ENCODE data around the gene PDXDC1. TPM values are rescaled to one million over a fixed set of nuclear protein-coding genes. Genes with fewer than 3 reads are reported as not detected.
A peak's percentile ranks its signal among the peaks of the same experiment; 100 is the strongest.

The PDXDC1 gene
- total and polyA plus RNA-seq, 9 of the 15 experiments (the other 6 are each of a cell fraction or from before 2014, with no cell fraction given): 5.1 to 95.4 (median 45.8) TPM

DNA sequence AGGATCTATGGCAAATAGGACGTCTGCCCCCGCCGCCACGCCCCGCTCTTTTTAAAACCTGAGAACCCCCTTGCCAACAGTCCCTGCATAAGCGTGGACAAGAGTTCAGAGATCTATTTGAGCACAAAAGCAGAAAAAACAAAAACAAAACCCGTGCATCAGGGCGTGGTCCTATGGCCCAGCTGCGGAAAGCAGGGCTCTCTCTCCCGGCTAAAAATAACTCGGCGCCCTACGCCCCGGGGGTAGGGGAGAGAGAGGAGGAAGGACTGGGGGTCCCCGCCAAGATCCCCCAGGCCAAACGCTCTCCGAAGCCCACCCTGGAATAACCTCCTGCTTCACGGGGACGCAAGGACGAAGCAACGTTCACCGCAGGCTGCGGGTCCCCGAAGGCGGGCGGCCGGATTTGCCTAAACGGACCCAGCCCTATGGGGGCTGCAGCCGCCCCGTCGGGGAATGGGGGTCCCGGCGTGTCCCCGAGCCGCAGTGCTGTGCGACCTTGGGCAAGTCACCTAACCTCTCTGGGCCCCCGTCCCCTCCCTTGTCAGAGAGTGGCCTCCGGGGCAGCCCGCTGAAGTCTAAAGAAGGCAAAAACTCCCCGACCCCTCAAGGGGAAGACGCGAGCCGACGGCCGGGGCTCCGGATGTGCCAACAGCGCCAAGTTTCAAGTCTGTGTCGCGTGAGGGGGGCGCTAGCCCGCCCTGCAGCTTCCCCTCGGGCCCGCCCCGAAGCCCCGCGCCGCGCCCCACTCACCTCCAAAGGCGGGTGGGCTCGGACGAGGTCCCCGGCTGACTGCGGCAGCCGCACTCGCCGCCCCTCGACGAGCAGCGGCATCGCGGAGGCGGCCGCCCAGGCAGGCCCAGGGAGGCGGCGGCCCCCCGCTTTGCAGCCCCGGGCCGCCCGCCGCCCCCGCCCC lies 80.6 kb downstream of the PDXDC1 start (continued):
- TF ChIP-seq ATF1 (CRISPR knock-in tag; IDR thresholded peaks at IDR 0.05) (0 out of 2 replicates have a peak, but pooled peaks have one; percentile 22), ATF1 (tag; IDR thresholded peaks at IDR 0.05) (0 out of 2 replicates have a peak, but pooled peaks have one; percentile 2), RBM25 (IDR thresholded peaks at IDR 0.05; ENCODE audit: low read depth, low read length, severe bottlenecking) (peak; percentile 95), SETDB1 (IDR thresholded peaks at IDR 0.05; ENCODE audit: low read length) (no peak), HMGN3 (IDR thresholded peaks at IDR 0.05; ENCODE audit: borderline replicate concordance, extremely low read depth, insufficient read length, low read depth, low read length) (peak; percentile 27), ZNF778 (CRISPR knock-in tag; IDR thresholded peaks at IDR 0.05) (no peak), MCM5 (IDR thresholded peaks at IDR 0.05; ENCODE audit: low read depth) (no peak), ZSCAN29 (IDR thresholded peaks at IDR 0.05) (no peak), ZNF263 (CRISPR knock-in tag; IDR thresholded peaks at IDR 0.05; ENCODE audit: borderline replicate concordance) (peak; percentile 33; the same call in 1 of the 2 replicates), FOXK2 (conservative IDR thresholded peaks at IDR 0.05 in 1 of 2, IDR thresholded peaks at IDR 0.05 in 1 of 2; ENCODE audit: low read depth in 2 of 2) (no peak), PURB (CRISPR knock-in tag; IDR thresholded peaks at IDR 0.05; ENCODE audit: low read depth) (no peak), PTBP1 (IDR thresholded peaks at IDR 0.05; ENCODE audit: low read depth, low read length) (peak; percentile 71; the same call in 1 of the 2 replicates), ESRRA (IDR thresholded peaks at IDR 0.05; ENCODE audit: borderline replicate concordance, low read depth) (peak; percentile 38; the same call in 1 of the 2 replicates), SMARCE1 (IDR thresholded peaks at IDR 0.05) (peak; percentile 21; the same call in 1 of the 2 replicates)
- TF ChIP-seq, protein P1, sequence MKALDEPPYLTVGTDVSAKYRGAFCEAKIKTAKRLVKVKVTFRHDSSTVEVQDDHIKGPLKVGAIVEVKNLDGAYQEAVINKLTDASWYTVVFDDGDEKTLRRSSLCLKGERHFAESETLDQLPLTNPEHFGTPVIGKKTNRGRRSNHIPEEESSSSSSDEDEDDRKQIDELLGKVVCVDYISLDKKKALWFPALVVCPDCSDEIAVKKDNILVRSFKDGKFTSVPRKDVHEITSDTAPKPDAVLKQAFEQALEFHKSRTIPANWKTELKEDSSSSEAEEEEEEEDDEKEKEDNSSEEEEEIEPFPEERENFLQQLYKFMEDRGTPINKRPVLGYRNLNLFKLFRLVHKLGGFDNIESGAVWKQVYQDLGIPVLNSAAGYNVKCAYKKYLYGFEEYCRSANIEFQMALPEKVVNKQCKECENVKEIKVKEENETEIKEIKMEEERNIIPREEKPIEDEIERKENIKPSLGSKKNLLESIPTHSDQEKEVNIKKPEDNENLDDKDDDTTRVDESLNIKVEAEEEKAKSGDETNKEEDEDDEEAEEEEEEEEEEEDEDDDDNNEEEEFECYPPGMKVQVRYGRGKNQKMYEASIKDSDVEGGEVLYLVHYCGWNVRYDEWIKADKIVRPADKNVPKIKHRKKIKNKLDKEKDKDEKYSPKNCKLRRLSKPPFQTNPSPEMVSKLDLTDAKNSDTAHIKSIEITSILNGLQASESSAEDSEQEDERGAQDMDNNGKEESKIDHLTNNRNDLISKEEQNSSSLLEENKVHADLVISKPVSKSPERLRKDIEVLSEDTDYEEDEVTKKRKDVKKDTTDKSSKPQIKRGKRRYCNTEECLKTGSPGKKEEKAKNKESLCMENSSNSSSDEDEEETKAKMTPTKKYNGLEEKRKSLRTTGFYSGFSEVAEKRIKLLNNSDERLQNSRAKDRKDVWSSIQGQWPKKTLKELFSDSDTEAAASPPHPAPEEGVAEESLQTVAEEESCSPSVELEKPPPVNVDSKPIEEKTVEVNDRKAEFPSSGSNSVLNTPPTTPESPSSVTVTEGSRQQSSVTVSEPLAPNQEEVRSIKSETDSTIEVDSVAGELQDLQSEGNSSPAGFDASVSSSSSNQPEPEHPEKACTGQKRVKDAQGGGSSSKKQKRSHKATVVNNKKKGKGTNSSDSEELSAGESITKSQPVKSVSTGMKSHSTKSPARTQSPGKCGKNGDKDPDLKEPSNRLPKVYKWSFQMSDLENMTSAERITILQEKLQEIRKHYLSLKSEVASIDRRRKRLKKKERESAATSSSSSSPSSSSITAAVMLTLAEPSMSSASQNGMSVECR (CRISPR knock-in tag; IDR thresholded peaks at IDR 0.05): 0 out of 2 replicates have a peak, but pooled peaks have one; percentile 27
- TF ChIP-seq, protein P2, sequence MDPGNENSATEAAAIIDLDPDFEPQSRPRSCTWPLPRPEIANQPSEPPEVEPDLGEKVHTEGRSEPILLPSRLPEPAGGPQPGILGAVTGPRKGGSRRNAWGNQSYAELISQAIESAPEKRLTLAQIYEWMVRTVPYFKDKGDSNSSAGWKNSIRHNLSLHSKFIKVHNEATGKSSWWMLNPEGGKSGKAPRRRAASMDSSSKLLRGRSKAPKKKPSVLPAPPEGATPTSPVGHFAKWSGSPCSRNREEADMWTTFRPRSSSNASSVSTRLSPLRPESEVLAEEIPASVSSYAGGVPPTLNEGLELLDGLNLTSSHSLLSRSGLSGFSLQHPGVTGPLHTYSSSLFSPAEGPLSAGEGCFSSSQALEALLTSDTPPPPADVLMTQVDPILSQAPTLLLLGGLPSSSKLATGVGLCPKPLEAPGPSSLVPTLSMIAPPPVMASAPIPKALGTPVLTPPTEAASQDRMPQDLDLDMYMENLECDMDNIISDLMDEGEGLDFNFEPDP (CRISPR knock-in tag; IDR thresholded peaks at IDR 0.05): no peak
- TF ChIP-seq, protein P3, sequence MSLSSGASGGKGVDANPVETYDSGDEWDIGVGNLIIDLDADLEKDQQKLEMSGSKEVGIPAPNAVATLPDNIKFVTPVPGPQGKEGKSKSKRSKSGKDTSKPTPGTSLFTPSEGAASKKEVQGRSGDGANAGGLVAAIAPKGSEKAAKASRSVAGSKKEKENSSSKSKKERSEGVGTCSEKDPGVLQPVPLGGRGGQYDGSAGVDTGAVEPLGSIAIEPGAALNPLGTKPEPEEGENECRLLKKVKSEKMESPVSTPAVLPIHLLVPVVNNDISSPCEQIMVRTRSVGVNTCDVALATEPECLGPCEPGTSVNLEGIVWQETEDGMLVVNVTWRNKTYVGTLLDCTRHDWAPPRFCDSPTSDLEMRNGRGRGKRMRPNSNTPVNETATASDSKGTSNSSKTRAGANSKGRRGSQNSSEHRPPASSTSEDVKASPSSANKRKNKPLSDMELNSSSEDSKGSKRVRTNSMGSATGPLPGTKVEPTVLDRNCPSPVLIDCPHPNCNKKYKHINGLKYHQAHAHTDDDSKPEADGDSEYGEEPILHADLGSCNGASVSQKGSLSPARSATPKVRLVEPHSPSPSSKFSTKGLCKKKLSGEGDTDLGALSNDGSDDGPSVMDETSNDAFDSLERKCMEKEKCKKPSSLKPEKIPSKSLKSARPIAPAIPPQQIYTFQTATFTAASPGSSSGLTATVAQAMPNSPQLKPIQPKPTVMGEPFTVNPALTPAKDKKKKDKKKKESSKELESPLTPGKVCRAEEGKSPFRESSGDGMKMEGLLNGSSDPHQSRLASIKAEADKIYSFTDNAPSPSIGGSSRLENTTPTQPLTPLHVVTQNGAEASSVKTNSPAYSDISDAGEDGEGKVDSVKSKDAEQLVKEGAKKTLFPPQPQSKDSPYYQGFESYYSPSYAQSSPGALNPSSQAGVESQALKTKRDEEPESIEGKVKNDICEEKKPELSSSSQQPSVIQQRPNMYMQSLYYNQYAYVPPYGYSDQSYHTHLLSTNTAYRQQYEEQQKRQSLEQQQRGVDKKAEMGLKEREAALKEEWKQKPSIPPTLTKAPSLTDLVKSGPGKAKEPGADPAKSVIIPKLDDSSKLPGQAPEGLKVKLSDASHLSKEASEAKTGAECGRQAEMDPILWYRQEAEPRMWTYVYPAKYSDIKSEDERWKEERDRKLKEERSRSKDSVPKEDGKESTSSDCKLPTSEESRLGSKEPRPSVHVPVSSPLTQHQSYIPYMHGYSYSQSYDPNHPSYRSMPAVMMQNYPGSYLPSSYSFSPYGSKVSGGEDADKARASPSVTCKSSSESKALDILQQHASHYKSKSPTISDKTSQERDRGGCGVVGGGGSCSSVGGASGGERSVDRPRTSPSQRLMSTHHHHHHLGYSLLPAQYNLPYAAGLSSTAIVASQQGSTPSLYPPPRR (CRISPR knock-in tag; IDR thresholded peaks at IDR 0.05; ENCODE audit: borderline replicate concordance): no peak

Data from K562 (cell line).